ENCODE results near the gene ABCA4. TPM values are rescaled to one million over a fixed set of nuclear protein-coding genes. Genes with fewer than 3 reads are reported as not detected.
"Not testable (repeated sequence)": the region's sequence is repeated elsewhere in the genome, so short reads cannot be mapped to it uniquely, and the experiment has no call there.

ABCA4 gene
- total RNA-seq, 1 donor from 2014 or later = 0.49 TPM

GRCh38 chr1:94002046-94002787 lies 118.7 kb downstream of the ABCA4 start:
- Histone ChIP-seq H3K9me3 (no peaks in the 10 kb centered on the region), H3K4me1 (no peaks in the 10 kb centered on the region)
- DNase-seq (ENCODE audit: extremely low spot score in 2 of 2) = peak; percentile 74

GRCh38 chr1:94001397-94002045 lies 119.4 kb downstream of the ABCA4 start:
- Histone ChIP-seq H3K27me3 (no peaks in the 10 kb centered on the region), H3K4me1 (no peaks in the 10 kb centered on the region), H3K9me3 (no peaks in the 10 kb centered on the region), H3K36me3 (no peaks in the 10 kb centered on the region), H3K27ac (no peak overlapping the region), H3K4me3 (no peak overlapping the region)
- TF ChIP-seq POLR2AphosphoS5 (IDR thresholded peaks at IDR 0.05; ENCODE audit: insufficient read depth in 1 of 2, low read depth in 1 of 2) (no peak), CTCF (IDR thresholded peaks at IDR 0.05) (no peak), POLR2A (IDR thresholded peaks at IDR 0.05) (no peak)
- peak; percentile 67 to 79 for DNase-seq (ENCODE audit: extremely low spot score in 2 of 2)
- intact Hi-C loops (cut with DNase I) = no loop called here

More at GRCh38 chr1:94002046-94002787, 118.7 kb downstream of the ABCA4 start:
- H3K27me3 ChIP-seq = no peaks in the 10 kb centered on the region
- no peak overlapping the region for H3K27ac ChIP-seq
- TF ChIP-seq POLR2A (IDR thresholded peaks at IDR 0.05) (no peak), CTCF (IDR thresholded peaks at IDR 0.05) (no peak), POLR2AphosphoS5 (IDR thresholded peaks at IDR 0.05; ENCODE audit: insufficient read depth in 1 of 2, low read depth in 1 of 2) (no peak)
- intact Hi-C loops (cut with DNase I) = no loop called here
- H3K36me3 ChIP-seq = no peaks in the 10 kb centered on the region
- no peak overlapping the region for H3K4me3 ChIP-seq

- H3K4me1 ChIP-seq = no peaks in the 10 kb centered on the region
- no peaks in the 10 kb centered on the region for H3K27me3 ChIP-seq
- peak; percentile 60 to 89 for DNase-seq (ENCODE audit: extremely low spot score in 2 of 2)
- H3K9me3 ChIP-seq = no peaks in the 10 kb centered on the region
- no peak overlapping the region for H3K4me3 ChIP-seq
- no peaks in the 10 kb centered on the region for H3K36me3 ChIP-seq
- H3K27ac ChIP-seq = no peak overlapping the region
- intact Hi-C loops (cut with DNase I) = no loop called here
- no peak for TF ChIP-seq POLR2AphosphoS5 (IDR thresholded peaks at IDR 0.05; ENCODE audit: insufficient read depth in 1 of 2, low read depth in 1 of 2)
- TF ChIP-seq POLR2A (IDR thresholded peaks at IDR 0.05) = no peak
- TF ChIP-seq CTCF (IDR thresholded peaks at IDR 0.05) = no peak
These were observed 120.3 kb downstream of the ABCA4 start for GRCh38 chr1:94000510-94001282.

GRCh38 chr1:93999840-94000415 lies 121.0 kb downstream of the ABCA4 start:
- Histone ChIP-seq H3K27me3 (no peaks in the 10 kb centered on the region), H3K36me3 (no peaks in the 10 kb centered on the region), H3K4me3 (no peak overlapping the region), H3K27ac (no peak overlapping the region), H3K9me3 (no peaks in the 10 kb centered on the region), H3K4me1 (no peaks in the 10 kb centered on the region)
- intact Hi-C loops (cut with DNase I) = no loop called here
- TF ChIP-seq POLR2AphosphoS5 (IDR thresholded peaks at IDR 0.05; ENCODE audit: insufficient read depth in 1 of 2, low read depth in 1 of 2) (no peak), CTCF (IDR thresholded peaks at IDR 0.05) (no peak), POLR2A (IDR thresholded peaks at IDR 0.05) (no peak)
- no peak for DNase-seq (ENCODE audit: extremely low spot score in 2 of 2)

GRCh38 chr1:93998532-93998931 lies 122.4 kb downstream of the ABCA4 start:
- H3K36me3 ChIP-seq; DNase-seq (ENCODE audit: extremely low spot score in 2 of 2); H3K9me3 ChIP-seq; H3K4me3 ChIP-seq; H3K27ac ChIP-seq; H3K27me3 ChIP-seq; H3K4me1 ChIP-seq; intact Hi-C loops (cut with DNase I): not testable (repeated sequence)
